Activated CD8-positive, alpha-beta memory T cell treated with anti-CD3 and anti-CD28 coated beads for 36 hours (primary cell): ENCODE data around the gene ADH4. TPM values are rescaled to one million over a fixed set of nuclear protein-coding genes. Genes with fewer than 3 reads are reported as not detected.
"Not testable (repeated sequence)": the region's sequence is repeated elsewhere in the genome, so short reads cannot be mapped to it uniquely, and the experiment has no call there.

Source experiments
- CTCF ChIA-PET: fragments of 350-600 bp; sonication (Branson Sonifier 250); formaldehyde crosslinking; loops from one replicate; lab custom pipeline; 2021; ENCODE audit warnings: antibody characterized with exemption; lab: Charles Lee
- POLR2A ChIA-PET: fragments of 350-600 bp; sonication (Branson Sonifier 250); formaldehyde crosslinking; loops from one replicate; lab custom pipeline; 2021; ENCODE audit warnings: antibody characterized with exemption; lab: Charles Lee
- total RNA-seq, 2 experiments: library from RNA; stranded (reverse); gene quantifications; one replicate each; pipeline ENCODE4 v1.2.3, GENCODE V29; 2021

The ADH4 gene
- total RNA-seq, 2 experiments from 2014 or later, result not detected

GRCh38 chr4:99088481-99089365 is 55.4 kb downstream of the ADH4 start, which contains the start of gene ADH5:
Gene ADH5, minus strand, starts transcription at chr4:99088788. Its CDS starts 88 bp downstream, at chr4:99088700.
- CTCF ChIA-PET, result interaction anchor here (0.8 to 1.7 kb wide), 2 partner anchors 33 to 94 kb away, joined by 4 to 6 read pairs; partner anchors contain the start of gene METAP1
- POLR2A ChIA-PET, result interaction anchor here (0.5 to 2.7 kb wide), 9 partner anchors 15 to 827 kb away, joined by 3 to 33 read pairs (median 3); partner anchors contain the start of genes METAP1 and RAP1GDS1

- ChIA-PET POLR2A (interaction anchor here (0.6 to 2.7 kb wide), 8 partner anchors 15 to 827 kb away, joined by 3 to 33 read pairs (median 3); partner anchors contain the start of genes METAP1 and RAP1GDS1), CTCF (interaction anchor here (1.7 kb wide), 1 partner anchor 32 kb away, joined by 6 read pairs; no protein-coding TSS in a partner anchor)
Measured at GRCh38 chr4:99088023-99088449, 56.1 kb downstream of the ADH4 start.

- POLR2A ChIA-PET, result no interaction called here
- CTCF ChIA-PET, result no interaction called here
Measured at GRCh38 chr4:99084595-99084994, 59.5 kb downstream of the ADH4 start.

GRCh38 chr4:99082192-99082591 is 61.9 kb downstream of the ADH4 start:
- ChIA-PET POLR2A (no interaction called here), CTCF (no interaction called here)

GRCh38 chr4:99080869-99081268 is 63.2 kb downstream of the ADH4 start:
- CTCF ChIA-PET, result not testable (repeated sequence)
- POLR2A ChIA-PET, result interaction anchor here (0.6 kb wide), 1 partner anchor 86 kb away, joined by 4 read pairs; no protein-coding TSS in a partner anchor

- ChIA-PET POLR2A (no interaction called here), CTCF (no interaction called here)
Measured at GRCh38 chr4:99079625-99080295, 64.3 kb downstream of the ADH4 start.

GRCh38 chr4:99078931-99079624 is 65.0 kb downstream of the ADH4 start:
- ChIA-PET CTCF (no interaction called here), POLR2A (no interaction called here)

GRCh38 chr4:99078336-99078735 is 65.8 kb downstream of the ADH4 start:
- CTCF ChIA-PET, result no interaction called here
- POLR2A ChIA-PET, result no interaction called here

GRCh38 chr4:99077177-99077576 is 66.9 kb downstream of the ADH4 start:
- POLR2A ChIA-PET, result no interaction called here
- CTCF ChIA-PET, result no interaction called here

- POLR2A ChIA-PET, result no interaction called here
- CTCF ChIA-PET, result no interaction called here
Measured at GRCh38 chr4:99076292-99076976, 67.7 kb downstream of the ADH4 start.

- ChIA-PET POLR2A (interaction anchor here (0.6 kb wide), 1 partner anchor 25 kb away, joined by 5 read pairs; no protein-coding TSS in a partner anchor), CTCF (interaction anchor here (0.6 to 0.8 kb wide), 2 partner anchors 19 to 409 kb away, joined by 3 to 5 read pairs; no protein-coding TSS in a partner anchor)
Measured at GRCh38 chr4:99074816-99075215, 69.3 kb downstream of the ADH4 start.

Other genes starting within 250 kb of the ADH4 start
- 100 to 1,000 TPM; 174 to 181 TPM for gene EIF4E, start 215.2 kb downstream of the ADH4 start, total RNA-seq
- gene METAP1, start 148.6 kb downstream of the ADH4 start, total RNA-seq, result 10 to 100 TPM; 55.7 to 58.3 TPM
- gene ADH5, start 55.5 kb downstream of the ADH4 start, total RNA-seq, result 100 to 1,000 TPM; 108 to 109 TPM
- gene ADH6, start 74.9 kb upstream of the ADH4 start, total RNA-seq, result not detected
- gene ADH1A, start 146.7 kb upstream of the ADH4 start, total RNA-seq, result not detected
- not detected for gene ADH1B, start 177.1 kb upstream of the ADH4 start, total RNA-seq
- gene ADH1C, start 208.4 kb upstream of the ADH4 start, total RNA-seq, result not detected